Ascending aorta (tissue), 2 donors: ENCODE data around the gene SLC9A8. TPM values are rescaled to one million over a fixed set of nuclear protein-coding genes. Genes with fewer than 3 reads are reported as not detected.

ENCODE experiments used
- DNase-seq, 2 donors: peaks; one replicate each; pipeline ENCODE4 v3.0.0-alpha.2; 2019; ENCODE audit warnings: low spot score in 2 of 2
- H3K27ac ChIP-seq, 2 donors: fragments of 200-600 bp; sonication (generic); one replicate each; pipeline ENCODE4 v1.5.1; 2016 to 2017; ENCODE audit warnings: mild to moderate bottlenecking in 1 of 2
- H3K27me3 ChIP-seq: fragments of 200-600 bp; sonication (generic); one replicate; pipeline ENCODE4 v1.5.1; 2017
- H3K36me3 ChIP-seq, 2 donors: fragments of 200-600 bp; sonication (generic); one replicate each; pipeline ENCODE4 v1.5.1; 2016
- H3K4me1 ChIP-seq, 2 donors: fragments of 200-600 bp; sonication (generic); one replicate each; pipeline ENCODE4 v1.5.1; 2016 to 2017; ENCODE audit warnings: mild to moderate bottlenecking in 1 of 2
- H3K4me3 ChIP-seq, 2 donors: fragments of 200-600 bp; sonication (generic); one replicate each; pipeline ENCODE4 v1.5.1; 2016 to 2017; ENCODE audit warnings: mild to moderate bottlenecking in 1 of 2
- H3K9me3 ChIP-seq, 2 donors: fragments of 200-600 bp; sonication (generic); one replicate each; pipeline ENCODE4 v1.5.1; 2016
- CTCF ChIP-seq, 3 experiments: fragments of 200-600 bp in 2 of 3; fragments of 450-650 bp in 1 of 3; sonication (generic) in 2 of 3; IDR thresholded peaks; one replicate each; pipeline ENCODE4 v1.5.1; 2016 to 2019; ENCODE audit warnings: antibody characterized with exemption in 3 of 3, mild to moderate bottlenecking in 1 of 3, moderate library complexity in 1 of 3
- intact Hi-C: fragments of 100-400 bp; cut with DNase I; formaldehyde crosslinking; loops from one replicate; pipeline ENCODE4 v1.15.1; 2023
- total RNA-seq: library from RNA; depleted of rRNA; stranded (reverse); fragments of >200 nt; gene quantifications from one replicate; pipeline ENCODE4 v1.1.0, GENCODE V29; 2016

The SLC9A8 gene
- total RNA-seq, 1 donor from 2014 or later, result 9.7 TPM

- no peak overlapping the region for H3K4me3 ChIP-seq
- intact Hi-C loops, result no loop called here
- H3K4me1 ChIP-seq, result no peaks in the 10 kb centered on the region
- H3K9me3 ChIP-seq, result no peaks in the 10 kb centered on the region
- no peak overlapping the region for H3K27ac ChIP-seq
- DNase-seq, result no peak
- H3K36me3 ChIP-seq, result peaks cover 43 to 60% of the 10 kb centered on the region in 2 donors
- TF ChIP-seq CTCF (IDR thresholded peaks at IDR 0.05), result no peak
- H3K27me3 ChIP-seq, result no peaks in the 10 kb centered on the region
Observed at GRCh38 chr20:49904440-49905214, 92.0 kb downstream of the SLC9A8 start.

- Histone ChIP-seq H3K4me1 (no peaks in the 10 kb centered on the region), H3K27ac (no peak overlapping the region), H3K27me3 (no peaks in the 10 kb centered on the region), H3K4me3 (no peak overlapping the region), H3K9me3 (no peaks in the 10 kb centered on the region), H3K36me3 (peaks cover 43 to 60% of the 10 kb centered on the region in 2 donors)
- intact Hi-C loops, result no loop called here
- DNase-seq, result peak in 1 of 2 donors; percentile 63
- no peak for TF ChIP-seq CTCF (IDR thresholded peaks at IDR 0.05)
Observed at GRCh38 chr20:49905415-49906091, 92.9 kb downstream of the SLC9A8 start.

GRCh38 chr20:49906101-49906604, 93.5 kb downstream of the SLC9A8 start:
- no peaks in the 10 kb centered on the region for H3K9me3 ChIP-seq
- H3K36me3 ChIP-seq, result peaks cover 43 to 60% of the 10 kb centered on the region in 2 donors
- DNase-seq, result peak in 1 of 2 donors; percentile 60
- no peaks in the 10 kb centered on the region for H3K4me1 ChIP-seq
- no peak for TF ChIP-seq CTCF (IDR thresholded peaks at IDR 0.05)
- no peaks in the 10 kb centered on the region for H3K27me3 ChIP-seq
- H3K4me3 ChIP-seq, result no peak overlapping the region
- intact Hi-C loops, result no loop called here
- H3K27ac ChIP-seq, result no peak overlapping the region

GRCh38 chr20:49906615-49907154, 94.1 kb downstream of the SLC9A8 start:
- Histone ChIP-seq H3K27ac (no peak overlapping the region), H3K27me3 (no peaks in the 10 kb centered on the region), H3K9me3 (no peaks in the 10 kb centered on the region), H3K36me3 (peaks cover 43 to 60% of the 10 kb centered on the region in 2 donors), H3K4me3 (no peak overlapping the region), H3K4me1 (no peaks in the 10 kb centered on the region)
- intact Hi-C loops, result no loop called here
- no peak for TF ChIP-seq CTCF (IDR thresholded peaks at IDR 0.05)
- DNase-seq, result no peak

- Histone ChIP-seq H3K9me3 (no peaks in the 10 kb centered on the region), H3K36me3 (peaks cover 43 to 60% of the 10 kb centered on the region in 2 donors), H3K27ac (no peak overlapping the region), H3K4me1 (no peaks in the 10 kb centered on the region), H3K4me3 (no peak overlapping the region), H3K27me3 (no peaks in the 10 kb centered on the region)
- intact Hi-C loops, result no loop called here
- no peak for TF ChIP-seq CTCF (IDR thresholded peaks at IDR 0.05)
- no peak for DNase-seq
Observed at GRCh38 chr20:49907405-49908257, 95.0 kb downstream of the SLC9A8 start.
